CD14-positive monocyte (primary cell): ENCODE measurements around the gene CACNA1S. TPM values are rescaled to one million over a fixed set of nuclear protein-coding genes. Genes with fewer than 3 reads are reported as not detected.

Source experiments
- DNase-seq, 3 donors: peaks; one replicate each; pipeline ENCODE4 v3.0.0-alpha.2; 2011 to 2022
- H2AFZ ChIP-seq: 2 replicates; pipeline ENCODE4 v1.6.0; 2012; ENCODE audit warnings: mild to moderate bottlenecking, low read depth, low read length, inconsistent platforms; ENCODE audit not compliant: insufficient read depth, poor library complexity, severe bottlenecking
- H3K27ac ChIP-seq, 2 donors: 1 replicate in 1 of 2; 2 replicates in 1 of 2; pipeline ENCODE4 v1.5.1; 2012 to 2013; ENCODE audit warnings: low read length in 2 of 2, control low read depth in 1 of 2, inconsistent platforms in 1 of 2, low read depth in 1 of 2, mild to moderate bottlenecking in 1 of 2
- H3K27me3 ChIP-seq, 2 donors: one replicate each; pipeline versions ENCODE4 v1.6.0 to v1.6.1; 2011 to 2013; ENCODE audit warnings: low read length in 2 of 2; ENCODE audit not compliant: control insufficient read depth in 2 of 2, insufficient read depth in 2 of 2
- H3K36me3 ChIP-seq, 2 donors: replicated peaks in 1 of 2; 1 replicate in 1 of 2; 2 replicates in 1 of 2; pipeline versions ENCODE4 v1.5.1 to v1.6.1; 2012 to 2013; ENCODE audit warnings: low read length in 2 of 2, control low read depth in 1 of 2, inconsistent platforms in 1 of 2, mild to moderate bottlenecking in 1 of 2; ENCODE audit not compliant: insufficient read depth in 2 of 2, control insufficient read depth in 1 of 2
- H3K4me1 ChIP-seq, 2 donors: 1 replicate in 1 of 2; 2 replicates in 1 of 2; pipeline versions ENCODE4 v1.5.1 to v1.6.1; 2012 to 2013; ENCODE audit warnings: low read length in 2 of 2, control low read depth in 1 of 2, inconsistent platforms in 1 of 2, mild to moderate bottlenecking in 1 of 2, moderate library complexity in 1 of 2; ENCODE audit not compliant: insufficient read depth in 2 of 2, control insufficient read depth in 1 of 2
- H3K4me2 ChIP-seq: replicated peaks from 2 replicates; pipeline ENCODE3; 2012; ENCODE audit warnings: low read length, moderate library complexity, mild to moderate bottlenecking; ENCODE audit not compliant: poor library complexity, severe bottlenecking; ENCODE audit errors: extremely low read depth
- H3K4me3 ChIP-seq, 3 experiments: fragments of 200-600 bp in 1 of 3; sonication (generic) in 1 of 3; replicated peaks in 1 of 3; 1 replicate in 2 of 3; 2 replicates in 1 of 3; pipeline ENCODE4 v1.5.1; 2011 to 2013; ENCODE audit warnings: low read length in 3 of 3, mild to moderate bottlenecking in 3 of 3, control low read depth in 2 of 3, low read depth in 2 of 3, inconsistent platforms in 1 of 3, moderate library complexity in 1 of 3
- H3K79me2 ChIP-seq: 2 replicates; pipeline ENCODE4 v1.6.0; 2012; ENCODE audit warnings: mild to moderate bottlenecking, control low read depth, inconsistent platforms, low read length, moderate library complexity; ENCODE audit not compliant: insufficient read depth
- H3K9ac ChIP-seq: 2 replicates; pipeline ENCODE4 v1.6.0; 2017; ENCODE audit warnings: low read length, mild to moderate bottlenecking; ENCODE audit not compliant: insufficient read depth, poor library complexity, severe bottlenecking
- H3K9me3 ChIP-seq, 2 donors: replicated peaks in 1 of 2; 1 replicate in 1 of 2; 2 replicates in 1 of 2; pipeline versions ENCODE4 v1.5.1 to v1.6.1; 2012 to 2013; ENCODE audit warnings: low read length in 2 of 2, control low read depth in 1 of 2; ENCODE audit not compliant: control insufficient read depth in 1 of 2, insufficient read depth in 1 of 2
- H4K20me1 ChIP-seq: 2 replicates; pipeline ENCODE4 v1.6.0; 2012; ENCODE audit warnings: mild to moderate bottlenecking, low read length, control low read depth, moderate library complexity; ENCODE audit not compliant: insufficient read depth
- H3K27ac Mint-ChIP-seq, 7 donors: one replicate each; pipeline ENCODE4 v1.8.0; 2020; ENCODE audit warnings: mild to moderate bottlenecking in 7 of 7, mixed read lengths in 7 of 7, moderate library complexity in 6 of 7, inconsistent platforms in 2 of 7
- H3K27me3 Mint-ChIP-seq, 3 donors: one replicate each; pipeline ENCODE4 v1.8.0; 2021 to 2022; ENCODE audit warnings: low read depth in 3 of 3, mild to moderate bottlenecking in 3 of 3, mixed read lengths in 3 of 3, moderate library complexity in 3 of 3, inconsistent platforms in 1 of 3
- H3K36me3 Mint-ChIP-seq, 2 donors: one replicate each; pipeline ENCODE4 v1.8.0; 2020; ENCODE audit warnings: mixed read lengths in 2 of 2, inconsistent platforms in 1 of 2, mild to moderate bottlenecking in 1 of 2
- H3K4me1 Mint-ChIP-seq: one replicate; pipeline ENCODE4 v1.8.0; 2020; ENCODE audit warnings: mild to moderate bottlenecking, mixed read lengths
- H3K4me3 Mint-ChIP-seq, 2 donors: one replicate each; pipeline ENCODE4 v1.8.0; 2020; ENCODE audit warnings: mild to moderate bottlenecking in 2 of 2, mixed read lengths in 2 of 2, moderate library complexity in 1 of 2
- H3K9me3 Mint-ChIP-seq, 7 donors: one replicate each; pipeline ENCODE4 v1.8.0; 2020 to 2022; ENCODE audit warnings: mixed read lengths in 7 of 7, mild to moderate bottlenecking in 6 of 7, moderate library complexity in 6 of 7, inconsistent platforms in 2 of 7
- CTCF ChIP-seq: fragments of 200-600 bp; IDR thresholded peaks from one replicate; pipeline ENCODE4 v1.8.0; 2022; ENCODE audit warnings: antibody characterized with exemption, mild to moderate bottlenecking
- WGBS: methylation state at CpG from one replicate; pipeline ENCODE4 v1.1.5; 2013; ENCODE audit warnings: missing lambda C conversion rate; ENCODE audit not compliant: insufficient coverage; 5-methylcytosine and 5-hydroxymethylcytosine counted together
- intact Hi-C, 2 donors: fragments of 100-400 bp; cut with micrococcal nuclease; formaldehyde crosslinking; loops; one replicate each; pipeline versions ENCODE4 v1.15.0 to v1.15.1; 2023
- polyA plus RNA-seq, 3 donors: library from polyadenylated mRNA; depleted of rRNA in 1 of 3; unstranded in 2 of 3; stranded (reverse) in 1 of 3; fragments of 300-500 nt in 2 of 3; fragments of >200 nt in 1 of 3; fragmentation: Illumina TruSeq in 2 of 3; gene quantifications; 1 replicate in 2 of 3; 2 replicates in 1 of 3; pipeline ENCODE4 v1.2.3, GENCODE V29; 2012 to 2021

The CACNA1S gene
- polyA plus RNA-seq, 3 donors = not detected

DNA sequence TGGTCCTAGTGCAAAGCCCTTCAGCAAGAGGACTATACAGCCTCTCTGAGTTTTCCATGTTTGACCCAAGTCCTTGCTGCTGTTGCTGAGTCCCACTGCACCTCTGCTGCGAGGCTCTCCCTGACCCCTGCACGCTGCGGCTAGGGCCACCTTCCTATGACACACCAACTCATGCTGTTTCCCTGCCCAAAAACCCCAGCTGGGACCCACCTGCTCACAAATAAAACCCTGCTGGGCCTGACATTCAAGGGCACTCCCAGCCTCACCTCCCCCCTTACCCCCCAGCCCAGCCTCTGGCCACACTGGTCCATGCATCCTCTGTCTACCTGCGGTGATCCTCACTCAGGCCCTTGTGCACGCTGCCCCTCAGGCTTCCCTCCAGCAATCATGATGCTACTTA lies 27.1 kb upstream of the CACNA1S start:
- Histone ChIP-seq H3K9ac (no peak overlapping the region), H3K4me1 (no peaks in the 10 kb centered on the region), H3K27me3 (no peaks in the 10 kb centered on the region), H3K27ac (no peak overlapping the region), H3K4me2 (no peak overlapping the region), H3K4me3 (no peak overlapping the region), H4K20me1 (no peaks in the 10 kb centered on the region), H3K36me3 (peaks cover 63 to 78% of the 10 kb centered on the region in 2 donors), H3K79me2 (no peaks in the 10 kb centered on the region), H2AFZ (no peak overlapping the region), H3K9me3 (no peaks in the 10 kb centered on the region)
- Mint-ChIP-seq H3K9me3 (no peaks in the 10 kb centered on the region), H3K4me3 (no peak overlapping the region), H3K36me3 (peaks cover 62 to 85% of the 10 kb centered on the region in 2 donors), H3K27ac (no peak overlapping the region), H3K4me1 (no peaks in the 10 kb centered on the region), H3K27me3 (peaks cover 0 to 3% (median 0%) of the 10 kb centered on the region in 3 donors)
- no peak for TF ChIP-seq CTCF
- intact Hi-C loops = no loop called here
- 95% methylated on average over 5 of the region's 5 CpGs for WGBS
- DNase-seq = no peak

GRCh38 chr1:201138311-201138840 lies 26.1 kb upstream of the CACNA1S start:
- H4K20me1 ChIP-seq = no peaks in the 10 kb centered on the region
- no peaks in the 10 kb centered on the region for H3K79me2 ChIP-seq
- no peaks in the 10 kb centered on the region for H3K4me1 Mint-ChIP-seq
- H3K4me2 ChIP-seq = no peak overlapping the region
- peaks cover 54 to 69% of the 10 kb centered on the region in 2 donors for H3K36me3 ChIP-seq
- H3K27ac ChIP-seq = no peak overlapping the region
- no peak overlapping the region for H3K9ac ChIP-seq
- no peaks in the 10 kb centered on the region for H3K27me3 ChIP-seq
- H3K27ac Mint-ChIP-seq = no peak overlapping the region
- no peak for DNase-seq
- no peaks in the 10 kb centered on the region for H3K4me1 ChIP-seq
- no peak overlapping the region for H2AFZ ChIP-seq
- H3K4me3 ChIP-seq = no peak overlapping the region
- no peaks in the 10 kb centered on the region for H3K9me3 Mint-ChIP-seq
- intact Hi-C loops = no loop called here
- H3K36me3 Mint-ChIP-seq = peaks cover 53 to 76% of the 10 kb centered on the region in 2 donors
- H3K4me3 Mint-ChIP-seq = no peak overlapping the region
- no peaks in the 10 kb centered on the region for H3K9me3 ChIP-seq
- TF ChIP-seq CTCF = no peak
- peaks cover 0 to 3% (median 3%) of the 10 kb centered on the region in 3 donors for H3K27me3 Mint-ChIP-seq
- 100% methylated on average over 3 of the region's 6 CpGs for WGBS
